ENCODE data around the gene HHIP.

- TF ChIP-seq, protein P1, sequence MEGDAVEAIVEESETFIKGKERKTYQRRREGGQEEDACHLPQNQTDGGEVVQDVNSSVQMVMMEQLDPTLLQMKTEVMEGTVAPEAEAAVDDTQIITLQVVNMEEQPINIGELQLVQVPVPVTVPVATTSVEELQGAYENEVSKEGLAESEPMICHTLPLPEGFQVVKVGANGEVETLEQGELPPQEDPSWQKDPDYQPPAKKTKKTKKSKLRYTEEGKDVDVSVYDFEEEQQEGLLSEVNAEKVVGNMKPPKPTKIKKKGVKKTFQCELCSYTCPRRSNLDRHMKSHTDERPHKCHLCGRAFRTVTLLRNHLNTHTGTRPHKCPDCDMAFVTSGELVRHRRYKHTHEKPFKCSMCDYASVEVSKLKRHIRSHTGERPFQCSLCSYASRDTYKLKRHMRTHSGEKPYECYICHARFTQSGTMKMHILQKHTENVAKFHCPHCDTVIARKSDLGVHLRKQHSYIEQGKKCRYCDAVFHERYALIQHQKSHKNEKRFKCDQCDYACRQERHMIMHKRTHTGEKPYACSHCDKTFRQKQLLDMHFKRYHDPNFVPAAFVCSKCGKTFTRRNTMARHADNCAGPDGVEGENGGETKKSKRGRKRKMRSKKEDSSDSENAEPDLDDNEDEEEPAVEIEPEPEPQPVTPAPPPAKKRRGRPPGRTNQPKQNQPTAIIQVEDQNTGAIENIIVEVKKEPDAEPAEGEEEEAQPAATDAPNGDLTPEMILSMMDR (IDR thresholded peaks at IDR 0.05), result no peak
- TF ChIP-seq POLR2A (IDR thresholded peaks at IDR 0.05), result no peak
These were observed 4.5 kb downstream of the HHIP start for GRCh38 chr4:144650311-144651005.
